SK-N-MC (cell line): Measurements from ENCODE around the gene CUX1.

ENCODE experiments used
- EZH2 ChIP-seq: fragments of 200-600 bp; sonication (generic); IDR thresholded peaks from one replicate; pipeline ENCODE4 v1.6.1; 2017; ENCODE audit warnings: antibody characterized with exemption
- FOXP2 ChIP-seq: optimal IDR thresholded peaks from 2 replicates; pipeline ENCODE3; 2011; ENCODE audit warnings: mild to moderate bottlenecking, moderate library complexity; ENCODE audit not compliant: insufficient read depth; ENCODE audit errors: extremely low read length, control extremely low read depth
- POLR2AphosphoS5 ChIP-seq: IDR thresholded peaks from 2 replicates; pipeline ENCODE4 v1.6.1; 2012; ENCODE audit warnings: mild to moderate bottlenecking, low read depth, low read length, borderline replicate concordance

- TF ChIP-seq FOXP2, result no peak
- TF ChIP-seq POLR2AphosphoS5, result no peak
- TF ChIP-seq EZH2, result no peak
These were observed 347.7 kb downstream of the CUX1 start for GRCh38 chr7:102165136-102165535.
